ENCODE results near the gene ASPSCR1.

Gene ASPSCR1, protein sequence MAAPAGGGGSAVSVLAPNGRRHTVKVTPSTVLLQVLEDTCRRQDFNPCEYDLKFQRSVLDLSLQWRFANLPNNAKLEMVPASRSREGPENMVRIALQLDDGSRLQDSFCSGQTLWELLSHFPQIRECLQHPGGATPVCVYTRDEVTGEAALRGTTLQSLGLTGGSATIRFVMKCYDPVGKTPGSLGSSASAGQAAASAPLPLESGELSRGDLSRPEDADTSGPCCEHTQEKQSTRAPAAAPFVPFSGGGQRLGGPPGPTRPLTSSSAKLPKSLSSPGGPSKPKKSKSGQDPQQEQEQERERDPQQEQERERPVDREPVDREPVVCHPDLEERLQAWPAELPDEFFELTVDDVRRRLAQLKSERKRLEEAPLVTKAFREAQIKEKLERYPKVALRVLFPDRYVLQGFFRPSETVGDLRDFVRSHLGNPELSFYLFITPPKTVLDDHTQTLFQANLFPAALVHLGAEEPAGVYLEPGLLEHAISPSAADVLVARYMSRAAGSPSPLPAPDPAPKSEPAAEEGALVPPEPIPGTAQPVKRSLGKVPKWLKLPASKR

DNA sequence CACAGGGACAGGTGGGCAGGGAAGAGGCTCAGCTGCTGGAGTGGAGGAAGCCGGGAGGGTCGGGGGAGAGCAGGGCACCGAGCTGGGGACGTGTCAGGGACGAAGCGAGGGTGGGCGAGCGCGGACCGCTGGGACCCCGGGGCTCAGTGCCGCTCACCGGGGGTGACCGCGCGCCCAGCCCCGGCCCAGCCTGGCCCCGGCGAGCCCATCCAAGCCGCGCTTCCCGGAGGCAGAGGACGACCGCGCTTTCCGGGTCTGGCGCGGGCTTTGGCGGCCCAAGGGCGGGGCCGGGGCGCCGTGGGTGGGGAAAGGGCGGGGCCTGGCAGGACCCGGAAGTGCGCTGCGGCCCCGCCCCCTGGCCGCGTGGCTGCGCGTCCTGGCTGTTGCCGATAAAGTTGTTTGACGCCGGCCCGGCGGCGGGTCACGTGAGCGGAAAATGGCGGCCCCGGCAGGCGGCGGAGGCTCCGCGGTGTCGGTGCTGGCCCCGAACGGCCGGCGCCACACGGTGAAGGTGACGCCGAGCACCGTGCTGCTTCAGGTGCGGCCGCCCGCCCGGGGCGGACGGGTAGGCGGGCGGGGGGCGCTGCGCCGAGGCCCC, at the start of gene ASPSCR1:
ASPSCR1 (plus strand) TSS at position 419 of the 598 bp plus-strand sequence; CDS start at position 437, 18 bp downstream.
- peak; percentile 83 for DNase-seq (ENCODE audit: low spot score)

DNA sequence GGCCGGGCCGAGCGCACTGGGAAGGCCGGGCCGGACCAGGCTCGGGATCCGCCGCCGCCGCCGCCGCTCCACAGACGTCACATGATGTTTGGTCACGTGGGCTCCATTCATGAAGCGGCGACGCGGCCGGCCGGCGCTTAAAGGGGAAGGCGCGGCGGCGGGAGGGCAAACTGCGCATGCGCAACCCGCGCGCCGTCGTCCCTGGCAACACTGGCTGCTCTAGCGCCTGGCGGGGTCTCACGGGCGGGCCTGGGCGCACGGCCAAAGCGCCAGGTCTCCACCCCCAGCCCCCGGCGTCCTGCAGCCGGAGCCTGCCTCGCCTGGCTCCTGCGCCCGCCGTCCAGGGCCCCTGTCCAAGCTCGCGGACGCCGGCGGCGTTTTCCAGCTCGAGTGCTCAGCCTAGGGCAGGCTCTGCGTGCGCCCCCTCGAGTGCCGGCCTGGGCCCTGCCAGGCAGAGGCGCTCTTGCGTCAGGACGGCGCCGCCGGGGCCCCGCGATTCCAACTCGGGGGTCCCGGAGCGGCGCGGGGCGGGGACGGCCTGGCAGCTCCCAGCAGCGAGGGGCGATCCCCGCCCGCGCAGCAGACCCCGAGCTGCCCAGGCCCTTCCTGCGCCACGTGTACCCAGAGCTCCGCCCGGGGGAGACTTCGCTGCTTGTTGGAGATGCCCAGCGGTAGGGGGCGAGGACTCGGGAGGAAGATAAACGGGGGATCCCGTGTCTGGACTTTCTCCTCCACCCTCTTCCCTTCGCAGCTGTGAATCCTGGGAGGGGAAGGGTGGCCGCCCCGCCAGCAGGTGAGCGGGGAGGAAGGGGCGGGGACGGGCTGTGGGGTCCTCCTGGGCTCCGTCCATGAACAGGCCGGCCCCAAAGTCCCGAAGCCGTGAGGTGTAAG, 49.5 kb upstream of the ASPSCR1 start, which contains the start of gene MAFG:
MAFG (minus strand) TSS at position 83 of the 891 bp plus-strand sequence. CDS start 4,550 bp downstream, outside the sequence.
- DNase-seq (ENCODE audit: low spot score), result peak; percentile 96

DNA sequence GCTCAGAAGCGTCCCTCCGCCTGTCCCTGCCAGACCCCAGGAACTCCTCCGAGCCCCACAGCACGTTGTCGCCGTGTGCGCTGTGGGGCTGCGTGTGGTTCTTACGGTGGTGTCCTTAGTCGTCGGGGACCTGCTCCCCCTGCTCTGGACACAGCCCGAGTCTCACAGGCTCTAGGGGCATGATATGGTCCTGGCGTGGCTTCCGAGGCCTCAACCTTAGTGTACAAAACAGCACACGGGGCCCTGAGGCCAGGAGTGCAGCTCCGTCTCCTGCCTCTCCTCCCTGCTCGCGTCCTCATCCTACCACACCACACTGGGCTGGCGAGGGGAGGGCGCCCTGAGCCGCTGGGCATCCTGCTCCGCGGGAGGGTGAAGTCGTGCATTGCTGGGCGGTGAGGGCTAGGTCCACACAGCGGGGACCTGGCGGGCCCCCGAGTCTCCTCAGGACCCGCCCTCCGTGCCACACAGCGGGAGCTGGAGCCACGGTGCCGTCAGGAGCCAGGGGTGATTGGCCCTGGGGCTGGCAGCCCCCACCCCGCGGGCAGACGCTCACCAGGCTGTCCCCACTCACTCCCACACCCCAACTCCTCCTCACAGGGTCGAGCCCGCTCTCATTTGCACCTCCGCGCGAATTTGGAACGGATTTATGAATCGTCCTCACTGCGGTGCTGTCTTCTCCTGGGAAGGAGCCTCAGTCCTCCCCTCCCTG, 48.7 kb upstream of the ASPSCR1 start:
- no peak for DNase-seq (ENCODE audit: low spot score)

DNA sequence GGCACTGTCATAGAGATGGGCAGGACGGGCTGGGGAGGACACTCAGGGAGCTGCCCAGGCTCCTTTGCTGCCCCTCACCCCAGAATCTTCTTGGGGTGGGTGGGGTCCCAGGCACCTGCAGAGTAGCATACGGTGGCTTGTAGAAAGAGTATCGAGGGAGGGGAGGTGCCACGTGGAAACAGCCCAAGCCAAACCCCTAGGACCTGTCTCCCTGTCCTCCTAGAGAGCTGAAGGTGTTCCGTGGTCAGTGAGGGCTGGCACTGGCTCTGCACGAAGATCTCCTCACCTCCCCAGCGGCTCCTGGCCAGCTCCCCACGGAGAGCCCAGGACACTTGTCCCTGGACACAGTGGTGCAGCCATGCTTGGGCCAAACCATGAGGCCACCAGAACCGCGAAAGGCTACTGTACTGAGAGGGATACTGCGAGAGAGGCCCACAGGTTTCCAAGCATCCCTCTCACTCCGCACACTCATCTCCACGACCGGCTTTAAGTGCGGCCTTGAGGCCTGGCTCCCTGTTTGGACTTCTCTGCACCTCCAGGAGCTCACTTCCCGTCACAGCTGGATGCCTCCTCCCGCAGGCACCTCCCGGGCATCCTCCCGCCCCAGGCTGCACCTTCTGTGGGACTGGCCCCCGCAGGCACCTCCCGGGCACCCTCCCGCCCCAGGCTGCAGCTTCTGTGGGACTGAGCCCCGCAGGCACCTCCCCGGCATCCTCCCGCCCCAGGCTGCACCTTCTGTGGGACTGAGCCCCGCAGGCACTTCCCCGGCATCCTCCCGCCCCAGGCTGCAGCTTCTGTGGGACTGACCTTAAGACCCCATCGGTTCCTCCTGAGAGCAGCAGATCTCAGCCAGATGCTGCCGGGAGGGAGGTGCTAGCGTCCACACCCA, 47.9 kb upstream of the ASPSCR1 start:
- DNase-seq (ENCODE audit: low spot score), result no peak

DNA sequence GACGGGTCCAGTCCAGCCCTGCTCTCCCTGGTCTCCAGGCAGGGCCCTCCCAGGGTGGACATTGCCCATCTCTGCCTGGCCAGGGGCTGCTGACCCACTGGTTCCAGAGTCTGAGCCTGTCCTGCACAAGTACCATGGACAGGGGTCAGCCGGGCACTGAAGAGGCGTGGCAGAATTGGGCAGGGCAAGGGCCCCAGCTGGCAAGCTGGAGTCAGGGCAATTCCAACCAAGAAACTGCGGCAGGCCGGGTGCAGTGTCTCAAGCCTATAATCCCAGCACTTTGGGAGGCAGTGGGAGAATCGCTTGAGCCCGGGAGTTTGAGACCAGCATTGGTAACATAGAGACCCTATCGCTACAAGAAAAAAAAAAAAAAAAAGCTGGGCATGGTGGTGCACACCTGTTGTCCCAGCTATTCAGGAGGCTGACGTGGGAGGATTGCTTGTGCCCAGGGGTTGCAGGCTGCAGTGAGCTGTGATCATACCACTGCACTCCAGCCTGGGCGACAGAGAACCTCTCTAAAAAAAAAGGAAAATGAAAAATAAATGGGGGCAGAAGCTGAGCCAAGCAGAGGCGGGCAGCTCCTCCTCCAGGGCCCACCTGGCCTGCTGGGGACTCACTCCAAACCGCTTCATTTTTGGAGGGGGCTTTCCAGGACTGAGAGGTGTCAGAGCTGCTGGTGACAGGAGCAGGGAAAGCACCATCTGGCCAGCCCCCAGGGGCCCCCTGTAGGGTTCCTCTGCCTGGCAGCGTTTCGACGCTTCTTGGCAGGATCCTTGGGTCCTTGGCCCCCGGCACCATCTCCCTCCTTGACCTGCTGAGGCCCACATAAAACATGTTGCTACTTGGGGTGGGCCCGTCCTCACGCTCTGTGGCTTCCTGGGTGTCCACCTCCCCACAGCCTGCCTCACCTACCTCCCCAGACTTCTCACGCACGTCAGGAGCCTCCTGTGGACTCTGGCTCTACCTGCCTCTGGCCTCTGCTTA, 47.0 kb upstream of the ASPSCR1 start:
- DNase-seq (ENCODE audit: low spot score), result no peak

DNA sequence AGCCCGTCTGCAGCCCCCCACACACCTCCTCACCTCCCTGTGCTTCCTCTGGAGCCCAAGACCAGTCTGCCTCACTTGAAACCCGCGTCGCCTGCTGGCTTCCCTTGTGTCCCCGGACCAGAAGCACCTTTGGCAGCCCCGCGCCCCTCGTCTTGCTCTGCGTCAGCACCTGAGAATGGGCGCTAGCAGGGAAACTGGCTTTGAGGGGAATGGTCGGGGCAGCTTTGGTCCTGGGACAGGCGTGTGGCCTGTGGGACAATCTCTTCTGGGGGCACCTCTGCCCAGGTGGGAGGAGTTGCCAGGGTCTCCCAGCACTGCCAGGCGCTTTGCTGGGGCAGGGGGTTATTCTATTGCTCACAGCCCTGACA, 46.3 kb upstream of the ASPSCR1 start:
- no peak for DNase-seq (ENCODE audit: low spot score)

DNA sequence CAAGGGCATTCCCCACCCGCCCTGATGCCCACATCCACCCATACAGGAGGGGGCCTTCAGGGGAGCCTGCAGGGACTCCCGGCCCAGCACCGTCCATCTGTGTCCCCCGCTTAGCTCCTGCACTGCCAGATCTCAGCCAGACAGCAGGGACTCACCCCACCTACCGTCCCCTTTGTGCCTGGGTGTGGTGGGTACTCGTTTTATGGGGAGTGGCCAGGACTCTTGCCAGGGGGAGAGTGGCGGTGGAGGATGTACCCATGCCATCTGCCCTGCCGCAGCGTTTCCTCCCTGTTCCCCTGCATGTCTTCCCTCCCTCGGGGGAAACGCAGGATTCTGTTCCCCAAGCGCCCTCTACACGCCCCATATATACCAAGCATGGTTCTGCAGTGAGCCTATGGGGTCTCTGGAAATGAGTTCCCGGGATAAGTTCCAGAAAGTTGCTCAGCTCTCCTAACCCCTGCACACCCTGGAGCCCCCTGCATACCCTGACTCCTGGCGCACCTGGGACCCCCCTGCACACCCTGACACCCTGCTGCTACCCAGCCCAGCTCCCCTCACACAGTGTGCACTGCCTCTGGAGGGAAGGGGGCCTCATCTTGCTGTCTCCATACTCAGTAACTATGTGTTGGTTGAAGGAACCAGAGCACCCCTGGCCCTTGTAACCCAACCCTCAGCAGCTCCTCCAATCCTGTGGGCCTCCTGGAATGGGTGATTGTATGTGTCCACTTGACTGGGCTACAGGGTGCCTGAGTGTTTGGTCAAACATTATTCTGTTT, 45.7 kb upstream of the ASPSCR1 start:
- no peak for DNase-seq (ENCODE audit: low spot score)

DNA sequence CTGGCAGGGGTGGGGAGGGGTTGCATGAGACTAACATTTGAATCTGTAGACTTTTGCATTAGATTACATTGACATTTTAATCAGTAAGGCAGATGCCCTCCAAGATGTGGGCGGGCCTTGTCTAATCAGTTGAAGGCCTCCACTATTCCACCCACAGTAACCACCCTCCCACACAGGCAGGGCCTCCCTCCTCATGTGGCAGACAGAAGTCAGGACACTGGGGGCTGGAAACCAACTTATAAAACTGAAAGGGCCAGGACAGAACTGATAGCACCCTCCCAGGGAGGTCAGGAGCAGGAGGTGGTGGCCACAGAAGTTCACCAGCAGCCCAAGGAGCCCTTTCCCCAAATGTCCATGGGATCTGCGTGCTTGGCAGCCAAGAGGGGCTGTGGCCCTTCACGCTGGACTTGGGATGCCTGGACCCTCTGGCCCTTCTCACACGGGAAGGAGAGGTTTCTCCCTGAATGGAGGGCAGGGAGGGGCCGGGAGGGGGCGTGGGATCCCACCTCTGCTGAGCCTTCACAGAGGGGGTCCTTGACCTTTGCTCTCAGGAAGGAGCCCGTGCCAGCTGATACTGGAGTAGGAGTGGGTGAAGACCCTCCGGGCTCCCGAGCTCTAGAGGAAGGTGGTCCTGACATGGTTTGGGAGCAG, 45.0 kb upstream of the ASPSCR1 start:
- no peak for DNase-seq (ENCODE audit: low spot score)

DNA sequence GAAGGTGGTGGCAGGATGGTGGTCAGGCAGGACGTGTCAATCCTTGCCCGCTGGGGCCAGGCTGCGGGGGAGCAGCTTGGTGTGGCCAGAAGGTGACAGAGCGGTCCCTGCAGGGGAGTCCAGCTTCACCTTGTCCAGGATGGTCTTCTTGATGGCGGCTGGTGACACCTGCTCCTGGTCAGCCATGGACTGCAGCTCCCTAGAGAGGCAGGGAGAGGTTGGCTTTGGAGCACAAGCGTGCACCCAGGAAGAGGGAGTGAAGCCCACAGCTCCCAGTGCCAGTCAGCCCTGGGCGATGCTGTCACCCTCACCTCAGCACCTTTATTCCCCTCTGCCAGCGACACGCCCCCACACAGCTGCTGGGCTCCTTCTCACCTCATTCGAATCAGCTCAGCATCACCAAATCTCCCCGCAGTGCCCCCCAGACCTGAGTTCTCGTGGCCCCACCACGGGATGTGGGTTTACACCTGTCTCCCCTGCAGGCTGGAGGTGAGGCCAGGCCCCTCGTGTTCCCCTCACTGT, 44.2 kb upstream of the ASPSCR1 start:
- DNase-seq (ENCODE audit: low spot score), result no peak

DNA sequence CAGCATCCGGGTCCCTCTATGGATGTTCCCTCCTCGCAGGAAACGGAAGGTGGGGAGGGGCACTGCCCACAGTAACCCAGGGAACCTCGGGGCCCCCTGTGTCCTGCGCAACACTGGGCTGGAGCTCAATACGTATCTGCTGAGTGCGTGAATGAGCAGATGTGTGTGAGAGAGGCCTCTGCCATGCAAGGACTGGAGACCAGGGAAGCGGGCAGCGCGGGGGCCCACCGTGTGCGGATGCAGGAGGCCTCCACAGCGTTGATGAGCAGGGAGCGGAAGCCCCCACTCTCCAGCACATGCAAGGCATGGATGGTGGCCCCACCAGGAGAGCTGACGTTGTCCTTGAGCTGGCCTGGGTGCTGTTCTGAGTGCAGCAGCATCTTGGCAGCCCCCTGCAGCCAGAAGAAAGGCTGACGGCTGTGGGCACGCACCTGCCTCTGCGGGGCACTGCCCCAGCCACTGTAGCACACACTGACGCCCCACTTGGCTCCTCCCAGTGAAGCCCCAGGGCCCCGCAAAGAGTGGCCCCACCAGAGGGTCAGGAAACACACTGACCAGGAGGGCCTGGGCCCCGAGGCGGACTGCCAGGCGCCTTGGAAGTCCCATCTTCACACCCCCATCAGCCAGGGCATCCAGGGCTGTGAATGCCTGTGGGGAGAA, 43.2 kb upstream of the ASPSCR1 start:
- no peak for DNase-seq (ENCODE audit: low spot score)

DNA sequence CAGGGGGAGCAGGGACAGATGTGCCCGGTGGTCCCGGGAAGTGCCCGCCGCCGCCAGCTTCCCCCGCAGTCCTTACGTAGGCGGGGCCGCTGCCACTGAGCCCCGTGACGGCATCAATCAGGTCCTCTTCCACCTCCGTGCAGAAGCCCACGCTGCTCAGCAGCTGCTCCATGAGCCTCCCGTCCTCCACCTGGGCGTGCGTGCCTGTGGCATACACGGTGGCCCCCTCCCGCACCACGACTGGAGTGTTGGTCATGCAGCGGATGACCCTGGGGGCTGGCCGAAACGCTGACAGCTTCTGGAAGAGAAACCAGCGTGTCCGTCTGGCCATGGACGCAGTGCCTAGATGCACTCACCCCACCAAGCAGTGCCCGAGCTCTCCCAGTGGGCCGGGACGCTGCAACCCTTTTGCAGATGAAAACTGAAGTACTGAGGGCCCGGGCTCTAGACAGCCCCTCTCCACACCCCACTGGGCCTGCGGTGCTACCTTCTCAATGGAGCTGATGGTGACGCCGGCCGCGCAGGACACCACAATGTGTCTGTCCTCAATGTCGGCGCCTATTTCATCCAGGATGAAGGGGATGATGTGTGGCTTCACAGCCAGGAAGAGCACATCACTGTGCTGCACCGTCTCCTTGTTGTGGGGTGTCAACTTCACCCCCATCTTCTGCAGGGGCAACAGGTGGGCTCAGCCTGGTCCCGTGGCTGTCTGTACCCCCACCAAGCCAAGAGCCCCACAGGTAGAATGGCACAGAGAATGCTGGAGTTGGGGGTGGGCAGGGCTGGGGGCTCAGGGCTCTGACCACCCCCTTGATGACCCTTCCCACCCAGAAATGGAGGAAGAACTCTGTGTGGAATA, 42.4 kb upstream of the ASPSCR1 start:
- no peak for DNase-seq (ENCODE audit: low spot score)

DNA sequence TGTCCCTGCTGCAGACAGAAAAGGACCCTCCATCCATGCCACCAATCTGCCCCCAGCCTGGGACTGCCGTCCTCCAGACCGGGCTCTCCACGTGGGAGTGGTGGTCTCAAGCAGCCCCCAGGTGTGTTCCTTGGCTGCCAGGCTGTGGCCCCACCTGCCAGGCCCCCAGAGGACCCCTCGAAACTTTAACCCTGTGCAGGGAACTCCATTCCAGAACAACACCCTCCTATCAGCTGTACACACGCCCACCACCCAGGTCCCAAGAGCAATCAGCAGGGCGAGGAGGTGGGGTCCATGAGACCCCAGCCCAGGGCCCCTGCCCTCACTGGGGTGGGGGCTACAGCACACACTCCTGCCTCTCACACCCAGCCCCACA, 41.7 kb upstream of the ASPSCR1 start:
- DNase-seq (ENCODE audit: low spot score), result no peak

DNA sequence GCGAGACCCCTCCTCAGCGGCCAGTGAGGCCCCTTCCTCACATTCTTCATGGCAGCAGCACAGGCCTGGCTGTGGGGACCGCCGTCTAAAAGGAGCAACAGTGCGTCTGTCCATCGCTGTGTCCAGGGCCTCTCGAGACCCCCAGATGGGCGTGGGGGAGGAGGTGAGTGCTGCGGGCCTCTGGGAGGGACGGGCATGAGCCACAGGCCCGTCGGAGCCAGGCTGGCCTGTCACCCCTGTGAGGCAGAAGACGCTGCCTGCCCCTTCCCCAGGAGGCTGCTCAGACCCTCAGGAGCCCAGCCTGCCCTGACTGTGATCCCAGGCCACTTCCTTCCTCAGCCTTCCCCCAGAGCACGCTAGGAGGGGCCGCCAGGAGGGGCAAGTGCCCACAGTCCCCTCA, 38.2 kb upstream of the ASPSCR1 start:
- no peak for DNase-seq (ENCODE audit: low spot score)

DNA sequence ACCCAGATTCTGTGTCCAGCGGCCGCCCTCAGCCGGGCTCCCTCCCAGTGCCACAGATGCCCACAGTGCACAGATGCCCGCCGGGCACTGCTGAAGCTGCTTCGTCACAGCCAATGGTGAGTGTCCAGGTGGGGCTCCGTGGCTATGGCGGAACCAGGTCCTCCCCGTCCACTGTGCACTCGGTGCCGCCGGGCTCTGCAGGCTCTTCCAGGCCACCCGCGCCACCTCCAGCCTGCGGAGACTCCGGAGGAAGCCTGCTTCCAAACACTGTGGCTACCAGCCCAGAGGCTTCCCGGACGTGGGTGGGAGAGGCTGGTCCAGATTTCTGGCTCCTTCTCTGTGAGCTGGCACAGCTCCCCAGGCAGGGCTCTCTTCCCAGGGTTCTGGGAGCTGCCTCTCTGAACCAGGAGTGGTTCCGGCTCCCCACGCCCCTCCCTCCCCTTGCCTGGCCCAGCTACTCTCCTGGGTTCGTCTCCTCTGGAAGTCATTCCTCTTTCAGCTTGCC, 37.5 kb upstream of the ASPSCR1 start:
- DNase-seq (ENCODE audit: low spot score), result no peak

DNA sequence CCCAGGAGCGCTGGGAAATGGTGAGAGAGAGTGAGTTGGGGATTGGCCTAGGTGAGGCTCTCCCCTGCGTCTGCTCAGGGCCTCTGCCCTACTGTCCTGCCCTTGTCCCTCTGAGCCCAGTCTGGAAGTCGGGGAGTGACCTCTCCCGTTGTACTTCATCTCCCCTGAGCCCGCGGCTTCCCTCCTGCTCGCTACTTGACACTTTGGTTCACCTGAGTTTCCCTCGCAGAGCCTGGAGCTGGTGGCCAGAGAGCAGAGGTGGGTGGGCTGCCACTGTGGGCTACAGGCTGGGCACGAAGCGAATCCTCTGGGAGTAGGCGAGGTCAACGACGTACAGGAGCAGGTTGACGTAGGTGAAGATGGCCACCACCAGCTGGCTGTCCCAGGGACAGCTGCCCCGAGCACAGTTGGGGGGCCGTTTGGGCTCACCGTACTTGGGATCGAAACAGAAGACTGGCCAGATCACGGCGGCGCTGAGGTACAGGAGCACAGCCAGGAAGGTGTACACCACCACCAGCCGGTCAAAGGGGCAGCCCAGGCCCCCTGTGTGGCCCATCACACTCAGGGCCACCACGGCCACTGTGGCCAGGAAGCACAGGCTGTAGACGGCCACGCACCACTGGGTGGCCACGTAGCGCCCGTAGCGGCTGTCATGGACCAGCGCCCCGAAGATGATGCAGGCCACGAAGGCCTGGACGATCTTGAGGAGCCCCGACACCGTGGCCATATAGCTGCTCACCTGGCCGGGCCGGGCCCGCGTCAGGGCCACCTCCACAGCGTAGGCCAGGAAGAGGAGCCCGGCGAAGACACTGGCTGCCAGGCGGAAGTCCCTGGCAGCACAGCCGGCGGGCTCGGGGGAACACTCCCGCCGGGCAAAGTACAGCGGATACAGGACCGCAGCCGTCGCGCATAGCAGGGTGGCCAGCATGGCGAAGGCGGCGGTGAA, 36.6 kb upstream of the ASPSCR1 start:
- no peak for DNase-seq (ENCODE audit: low spot score)

Data from COLO829 (cell line).